Prostate gland (tissue), 1 donor: Measurements from ENCODE around the gene TMPRSS5.

Experiments
- POLR2A ChIP-seq: fragments of 450-650 bp; IDR thresholded peaks from one replicate; pipeline ENCODE4 v1.6.1; 2016; ENCODE audit warnings: antibody characterized with exemption, mild to moderate bottlenecking
- POLR2AphosphoS5 ChIP-seq: sonication (generic); formaldehyde crosslinking; IDR thresholded peaks from one replicate; pipeline ENCODE4 v1.6.1; 2017; ENCODE audit warnings: antibody characterized with exemption

DNA sequence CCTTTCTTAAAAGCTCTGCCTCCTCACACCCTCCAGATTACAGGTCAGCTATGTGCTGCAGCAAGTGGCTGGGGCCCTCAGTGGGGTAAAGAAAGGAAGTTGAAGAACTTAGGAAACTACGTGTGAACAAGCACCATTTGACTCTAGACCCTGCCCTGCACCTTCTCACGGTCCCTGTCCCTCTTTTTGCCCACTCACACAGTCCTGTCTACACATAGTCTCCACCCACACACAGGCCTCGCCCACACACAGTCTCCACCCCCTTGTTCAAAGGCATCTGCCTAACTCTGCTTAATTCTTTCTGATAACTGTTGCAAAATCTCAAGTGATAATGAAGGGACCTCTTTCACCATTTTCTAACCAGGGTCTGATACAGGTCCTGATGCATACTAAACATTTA, 59.0 kb downstream of the TMPRSS5 start:
- TF ChIP-seq POLR2A (no peak), POLR2AphosphoS5 (no peak)
